Erythroblast (primary cell): ENCODE measurements around the gene NFKB2.

ENCODE experiments used
- DNase-seq, 2 experiments: peaks; one replicate each; lab custom pipeline; 2025; lab: John Stamatoyannopoulos, UW
- GATA1 ChIP-seq: IDR thresholded peaks from 2 replicates; pipeline ENCODE4 v1.6.1; 2011; ENCODE audit warnings: low read depth, mild to moderate bottlenecking, control low read depth, low read length, moderate library complexity
- POLR2A ChIP-seq: IDR thresholded peaks from 2 replicates; pipeline ENCODE4 v1.6.1; 2011; ENCODE audit warnings: mild to moderate bottlenecking, low read length

The NFKB2 gene

GRCh38 chr10:102451105-102451969 is 55.8 kb downstream of the NFKB2 start, which contains the start of gene C10orf95:
C10orf95 (minus strand) TSS chr10:102451543; CDS start chr10:102451093, 450 bp downstream.
- TF ChIP-seq POLR2A, result no peak
- no peak for TF ChIP-seq GATA1
- DNase-seq, result no peak
